OCI-LY3 (cell line): ENCODE results near the gene FASTKD1.

Source experiments
- CTCF ChIP-seq: fragments of 200-600, 300-600 bp; sonication (generic); IDR thresholded peaks from 2 replicates; pipeline ENCODE4 v1.5.1; 2014; ENCODE audit warnings: antibody characterized with exemption, low read length, low read depth
- EZH2phosphoT487 ChIP-seq: fragments of 200-600 bp; shearing (Covaris generic); IDR thresholded peaks from 2 replicates; pipeline ENCODE4 v1.6.1; 2018; ENCODE audit warnings: antibody characterized with exemption, mixed run types, low read depth

GRCh38 chr2:169542433-169542832 is 31.2 kb downstream of the FASTKD1 start:
- no peak for TF ChIP-seq CTCF
- no peak for TF ChIP-seq EZH2phosphoT487
